Skeletal muscle tissue (tissue), 4 donors: ENCODE results near the gene CPSF4. TPM values are rescaled to one million over a fixed set of nuclear protein-coding genes. Genes with fewer than 3 reads are reported as not detected.

ENCODE experiments used
- H3K27ac ChIP-seq: one replicate; pipeline ENCODE4 v1.7.0; 2013; ENCODE audit warnings: mild to moderate bottlenecking, low read depth, low read length, inconsistent platforms
- H3K27me3 ChIP-seq, 3 donors: one replicate each; pipeline ENCODE4 v1.7.0; 2013; ENCODE audit warnings: low read length in 3 of 3; ENCODE audit not compliant: control insufficient read depth in 3 of 3, insufficient read depth in 3 of 3
- H3K36me3 ChIP-seq, 3 donors: one replicate each; pipeline ENCODE4 v1.7.0; 2013; ENCODE audit warnings: low read length in 3 of 3; ENCODE audit not compliant: control insufficient read depth in 3 of 3, insufficient read depth in 3 of 3
- H3K4me1 ChIP-seq, 3 donors: one replicate each; pipeline ENCODE4 v1.7.0; 2013; ENCODE audit warnings: low read length in 3 of 3, mild to moderate bottlenecking in 3 of 3; ENCODE audit not compliant: control insufficient read depth in 3 of 3, insufficient read depth in 3 of 3
- H3K4me3 ChIP-seq, 3 donors: one replicate each; pipeline ENCODE4 v1.7.0; 2013; ENCODE audit warnings: low read length in 3 of 3
- H3K9ac ChIP-seq, 3 donors: one replicate each; pipeline ENCODE4 v1.7.0; 2013; ENCODE audit warnings: low read length in 3 of 3, mild to moderate bottlenecking in 3 of 3, moderate library complexity in 2 of 3, low read depth in 1 of 3
- H3K9me3 ChIP-seq, 3 donors: one replicate each; pipeline ENCODE4 v1.7.0; 2013; ENCODE audit warnings: low read length in 3 of 3; ENCODE audit not compliant: control insufficient read depth in 3 of 3
- total RNA-seq: library from RNA; depleted of rRNA; stranded (reverse); fragments of >200 nt; gene quantifications from one replicate; pipeline ENCODE4 v1.2.3, GENCODE V29; 2014
- donor health status: Osteomylitis.

Gene CPSF4
- total RNA-seq, 1 donor from 2014 or later = 29.2 TPM

GRCh38 chr7:99457050-99457649, 18.4 kb downstream of the CPSF4 start:
- H3K36me3 ChIP-seq = peaks cover 61 to 81% (median 74%) of the 10 kb centered on the region in 3 donors

GRCh38 chr7:99457650-99458493, 19.1 kb downstream of the CPSF4 start:
- Histone ChIP-seq H3K27me3 (no peaks in the 10 kb centered on the region), H3K27ac (no peak overlapping the region), H3K4me1 (peaks cover 13 to 22% (median 15%) of the 10 kb centered on the region in 3 donors), H3K9me3 (no peaks in the 10 kb centered on the region), H3K36me3 (peaks cover 58 to 78% (median 69%) of the 10 kb centered on the region in 3 donors), H3K4me3 (no peak overlapping the region), H3K9ac (no peak overlapping the region)

More at GRCh38 chr7:99457050-99457649, 18.4 kb downstream of the CPSF4 start:
- H3K9ac ChIP-seq = no peak overlapping the region
- no peaks in the 10 kb centered on the region for H3K27me3 ChIP-seq
- H3K27ac ChIP-seq = no peak overlapping the region
- H3K4me3 ChIP-seq = no peak overlapping the region
- peaks cover 10 to 20% (median 11%) of the 10 kb centered on the region in 3 donors for H3K4me1 ChIP-seq
- H3K9me3 ChIP-seq = no peaks in the 10 kb centered on the region

- Histone ChIP-seq H3K27me3 (no peaks in the 10 kb centered on the region), H3K4me1 (peaks cover 17 to 28% (median 21%) of the 10 kb centered on the region in 3 donors), H3K27ac (no peak overlapping the region), H3K36me3 (peaks cover 53 to 74% (median 63%) of the 10 kb centered on the region in 3 donors), H3K9ac (no peak overlapping the region), H3K9me3 (no peaks in the 10 kb centered on the region), H3K4me3 (no peak overlapping the region)
These were observed 20.3 kb downstream of the CPSF4 start for GRCh38 chr7:99459087-99459486.

- Histone ChIP-seq H3K27ac (no peak overlapping the region), H3K4me1 (peaks cover 29 to 43% (median 34%) of the 10 kb centered on the region in 3 donors), H3K27me3 (no peaks in the 10 kb centered on the region), H3K9me3 (no peaks in the 10 kb centered on the region), H3K4me3 (no peak overlapping the region), H3K36me3 (peaks cover 46 to 59% (median 48%) of the 10 kb centered on the region in 3 donors), H3K9ac (peak overlapping the region in 2 of 3 donors; percentile 16 to 21)
These were observed 21.9 kb downstream of the CPSF4 start for GRCh38 chr7:99460651-99461050.

- Histone ChIP-seq H3K27ac (no peak overlapping the region), H3K27me3 (no peaks in the 10 kb centered on the region), H3K36me3 (peaks cover 41 to 53% (median 42%) of the 10 kb centered on the region in 3 donors), H3K4me3 (no peak overlapping the region), H3K9me3 (no peaks in the 10 kb centered on the region), H3K4me1 (peaks cover 29 to 49% (median 34%) of the 10 kb centered on the region in 3 donors), H3K9ac (no peak overlapping the region)
These were observed 22.5 kb downstream of the CPSF4 start for GRCh38 chr7:99461221-99461620.

- Histone ChIP-seq H3K4me1 (peaks cover 25 to 40% (median 29%) of the 10 kb centered on the region in 3 donors), H3K9ac (peak overlapping the region; percentile 98 to 100 (median 100)), H3K9me3 (no peaks in the 10 kb centered on the region), H3K36me3 (peaks cover 7 to 12% (median 9%) of the 10 kb centered on the region in 3 donors), H3K4me3 (peak overlapping the region; percentile 99 to 100 (median 99)), H3K27ac (peak overlapping the region; percentile 89), H3K27me3 (no peaks in the 10 kb centered on the region)
These were observed 26.7 kb downstream of the CPSF4 start for GRCh38 chr7:99465421-99465768.

GRCh38 chr7:99468336-99468918, 29.7 kb downstream of the CPSF4 start:
- peaks cover 4 to 5% (median 4%) of the 10 kb centered on the region in 3 donors for H3K36me3 ChIP-seq
- no peaks in the 10 kb centered on the region for H3K9me3 ChIP-seq
- H3K27ac ChIP-seq = no peak overlapping the region
- H3K27me3 ChIP-seq = no peaks in the 10 kb centered on the region
- H3K4me1 ChIP-seq = peaks cover 20 to 28% (median 20%) of the 10 kb centered on the region in 3 donors
- no peak overlapping the region for H3K4me3 ChIP-seq
- H3K9ac ChIP-seq = no peak overlapping the region

- Histone ChIP-seq H3K36me3 (no peaks in the 10 kb centered on the region), H3K4me3 (no peak overlapping the region), H3K9me3 (no peaks in the 10 kb centered on the region), H3K27ac (peak overlapping the region; percentile 40), H3K9ac (no peak overlapping the region), H3K4me1 (peaks cover 14 to 26% (median 17%) of the 10 kb centered on the region in 3 donors), H3K27me3 (no peaks in the 10 kb centered on the region)
These were observed 30.8 kb downstream of the CPSF4 start for GRCh38 chr7:99469381-99470065.

- H3K9me3 ChIP-seq = no peaks in the 10 kb centered on the region
- H3K4me1 ChIP-seq = peaks cover 4 to 9% (median 7%) of the 10 kb centered on the region in 3 donors
- peak within 1 kb of the TSS; percentile 87 for H3K27ac ChIP-seq
- H3K9ac ChIP-seq = peak within 1 kb of the TSS; percentile 87 to 89 (median 88)
- H3K27me3 ChIP-seq = no peaks in the 10 kb centered on the region
- peaks cover 0 to 6% (median 0%) of the 10 kb centered on the region in 3 donors for H3K36me3 ChIP-seq
- H3K4me3 ChIP-seq = peak within 1 kb of the TSS; percentile 85 to 90 (median 87)
These were observed 34.0 kb downstream of the CPSF4 start, which contains the start of gene ZNF789 for GRCh38 chr7:99472561-99473314. Gene ZNF789, plus strand, starts transcription at chr7:99472890. Its CDS starts 3,567 bp downstream, at chr7:99476457.
